H9 (cell line): ENCODE results near the gene ENOSF1. TPM values are rescaled to one million over a fixed set of nuclear protein-coding genes. Genes with fewer than 3 reads are reported as not detected.

ENCODE experiments used
- DNase-seq: peaks from one replicate; pipeline ENCODE4 v3.0.0-alpha.2; 2017
- H2AFZ ChIP-seq: one replicate; pipeline ENCODE4 v1.6.1; 2013; ENCODE audit warnings: mild to moderate bottlenecking, low read length, control low read depth, moderate library complexity
- H2AK5ac ChIP-seq: 2 replicates; pipeline ENCODE4 v1.6.1; 2013; ENCODE audit warnings: low read length, control low read depth, mixed read lengths; ENCODE audit not compliant: insufficient read length
- H2BK120ac ChIP-seq: one replicate; pipeline ENCODE4 v1.6.1; 2013; ENCODE audit warnings: low read depth, mild to moderate bottlenecking, low read length, control low read depth, inconsistent platforms; ENCODE audit not compliant: poor library complexity, severe bottlenecking
- H2BK12ac ChIP-seq: 2 replicates; pipeline ENCODE4 v1.6.1; 2013; ENCODE audit warnings: low read length, control low read depth, mixed read lengths, low read depth; ENCODE audit not compliant: insufficient read length
- H2BK15ac ChIP-seq: 2 replicates; pipeline ENCODE4 v1.6.1; 2013; ENCODE audit warnings: low read depth, low read length, control low read depth
- H2BK20ac ChIP-seq: one replicate; pipeline ENCODE4 v1.6.1; 2013; ENCODE audit warnings: low read depth, mild to moderate bottlenecking, low read length, control low read depth, inconsistent platforms; ENCODE audit not compliant: poor library complexity, severe bottlenecking
- H2BK5ac ChIP-seq: 2 replicates; pipeline ENCODE4 v1.6.1; 2013; ENCODE audit warnings: low read length, control low read depth, mixed read lengths; ENCODE audit not compliant: insufficient read length
- H3K14ac ChIP-seq: 2 replicates; pipeline ENCODE4 v1.6.1; 2013; ENCODE audit warnings: low read length, control low read depth; ENCODE audit not compliant: insufficient read depth
- H3K18ac ChIP-seq: 2 replicates; pipeline ENCODE4 v1.6.1; 2013; ENCODE audit warnings: low read depth, mild to moderate bottlenecking, mixed read lengths, low read length, control low read depth; ENCODE audit not compliant: insufficient read length
- H3K23ac ChIP-seq: 2 replicates; pipeline ENCODE4 v1.6.1; 2013; ENCODE audit warnings: low read length, control low read depth, mixed read lengths, low read depth; ENCODE audit not compliant: insufficient read length
- H3K23me2 ChIP-seq: 2 replicates; pipeline ENCODE4 v1.6.1; 2013; ENCODE audit warnings: low read depth, mild to moderate bottlenecking, mixed read lengths, low read length, control low read depth; ENCODE audit not compliant: insufficient read length, poor library complexity, severe bottlenecking
- H3K27ac ChIP-seq: 2 replicates; pipeline ENCODE4 v1.5.1; 2013; ENCODE audit warnings: low read length, control low read depth, mixed read lengths, low read depth; ENCODE audit not compliant: insufficient read length
- H3K27me3 ChIP-seq: 2 replicates; pipeline ENCODE4 v1.6.1; 2013; ENCODE audit warnings: low read length, control low read depth, inconsistent platforms; ENCODE audit not compliant: insufficient read depth
- H3K4ac ChIP-seq: 2 replicates; pipeline ENCODE4 v1.6.1; 2013; ENCODE audit warnings: low read depth, mild to moderate bottlenecking, control low read depth, inconsistent platforms, low read length, moderate library complexity
- H3K4me1 ChIP-seq: 2 replicates; pipeline ENCODE4 v1.6.1; 2013; ENCODE audit warnings: low read length, control low read depth, inconsistent platforms; ENCODE audit not compliant: insufficient read depth
- H3K4me2 ChIP-seq: 2 replicates; pipeline ENCODE4 v1.6.1; 2013; ENCODE audit warnings: low read length, control low read depth, mixed read lengths; ENCODE audit not compliant: insufficient read length, insufficient read depth
- H3K56ac ChIP-seq: 2 replicates; pipeline ENCODE4 v1.6.1; 2013; ENCODE audit warnings: low read depth, mild to moderate bottlenecking, mixed read lengths, low read length, control low read depth; ENCODE audit not compliant: insufficient read length
- H3K79me1 ChIP-seq: 2 replicates; pipeline ENCODE4 v1.6.1; 2013; ENCODE audit warnings: low read depth, mild to moderate bottlenecking, moderate library complexity, low read length, control low read depth, inconsistent platforms; ENCODE audit not compliant: insufficient read depth, poor library complexity, severe bottlenecking
- H3K79me2 ChIP-seq: 2 replicates; pipeline ENCODE4 v1.6.1; 2013; ENCODE audit warnings: low read length, control low read depth, inconsistent platforms; ENCODE audit not compliant: insufficient read depth
- H3K9ac ChIP-seq: 2 replicates; pipeline ENCODE4 v1.6.1; 2013; ENCODE audit warnings: low read length, control low read depth, mixed read lengths; ENCODE audit not compliant: insufficient read length; ENCODE audit errors: extremely low read depth
- H3K9me3 ChIP-seq: one replicate; pipeline ENCODE4 v1.6.1; 2013; ENCODE audit warnings: low read depth, low read length, inconsistent platforms; ENCODE audit not compliant: control insufficient read depth
- H3T11ph ChIP-seq: one replicate; pipeline ENCODE4 v1.6.1; 2013; ENCODE audit warnings: mild to moderate bottlenecking, low read length, control low read depth, inconsistent platforms
- H4K20me1 ChIP-seq: one replicate; pipeline ENCODE4 v1.6.1; 2013; ENCODE audit not compliant: control insufficient read depth, insufficient read length, insufficient read depth
- H4K5ac ChIP-seq: 2 replicates; pipeline ENCODE4 v1.6.1; 2013; ENCODE audit warnings: low read depth, mild to moderate bottlenecking, mixed read lengths, low read length, control low read depth; ENCODE audit not compliant: insufficient read length
- H4K8ac ChIP-seq: replicated peaks from 2 replicates; pipeline ENCODE4 v1.6.1; 2013; ENCODE audit warnings: low read length, control low read depth, mixed read lengths, low read depth; ENCODE audit not compliant: insufficient read length
- H4K91ac ChIP-seq: 2 replicates; pipeline ENCODE4 v1.6.1; 2013; ENCODE audit warnings: low read depth, mild to moderate bottlenecking, moderate library complexity, mixed read lengths, low read length, control low read depth; ENCODE audit not compliant: insufficient read length
- H3K27ac Mint-ChIP-seq, 3 experiments: 2 replicates in 2 of 3; 3 replicates in 1 of 3; pipeline ENCODE4 v1.8.0; 2020 to 2021; ENCODE audit warnings: mixed read lengths in 3 of 3, mild to moderate bottlenecking in 1 of 3, moderate library complexity in 1 of 3
- H3K27me3 Mint-ChIP-seq: 2 replicates; pipeline ENCODE4 v1.8.0; 2021; ENCODE audit warnings: low read depth, mild to moderate bottlenecking, moderate library complexity, mixed read lengths
- H3K36me3 Mint-ChIP-seq, 3 experiments: 2 replicates in 2 of 3; 3 replicates in 1 of 3; pipeline ENCODE4 v1.8.0; 2020 to 2021; ENCODE audit warnings: low read depth in 3 of 3, mixed read lengths in 3 of 3; ENCODE audit not compliant: insufficient read depth in 1 of 3
- H3K4me1 Mint-ChIP-seq, 2 experiments: 2 replicates each; pipeline ENCODE4 v1.8.0; 2020; ENCODE audit warnings: mixed read lengths in 2 of 2
- H3K4me3 Mint-ChIP-seq, 2 experiments: 2 replicates in 1 of 2; 3 replicates in 1 of 2; pipeline ENCODE4 v1.8.0; 2020 to 2021; ENCODE audit warnings: mild to moderate bottlenecking in 2 of 2, mixed read lengths in 2 of 2, moderate library complexity in 1 of 2
- H3K9me3 Mint-ChIP-seq, 2 experiments: 2 replicates in 1 of 2; 3 replicates in 1 of 2; pipeline ENCODE4 v1.8.0; 2020; ENCODE audit warnings: mild to moderate bottlenecking in 2 of 2, mixed read lengths in 2 of 2, moderate library complexity in 1 of 2
- CTCF ChIP-seq: fragments of 200-600 bp; sonication (generic); conservative IDR thresholded peaks from 3 replicates; pipeline ENCODE4 v1.8.0; 2021; ENCODE audit warnings: antibody characterized with exemption, mild to moderate bottlenecking
- WGBS: extraction: QIAGEN DNeasy Blood & Tissue Kit; methylation state at CpG from one replicate; pipeline ENCODE4 v1.1.7; 2013; ENCODE audit warnings: missing lambda C conversion rate, low lambda C conversion rate, mixed read lengths; ENCODE audit not compliant: insufficient read length; ENCODE audit errors: extremely low coverage; 5-methylcytosine and 5-hydroxymethylcytosine counted together
- total RNA-seq: library from RNA; stranded (reverse); gene quantifications from 2 replicates; pipeline ENCODE4 v1.2.1, GENCODE V29; 2021

ENOSF1 gene
- total RNA-seq, 1 experiment from 2014 or later = 40.3 TPM

- Histone ChIP-seq H3K27ac (no peak overlapping the region), H3K4me1 (peaks cover 6% of the 10 kb centered on the region; the same call in 1 of the 2 replicates), H4K5ac (no peak overlapping the region), H3K56ac (no peak overlapping the region), H2AK5ac (no peak overlapping the region), H2BK5ac (no peak overlapping the region), H2AFZ (no peak overlapping the region), H3K9me3 (no peaks in the 10 kb centered on the region), H3K4ac (no peak overlapping the region), H2BK20ac (no peak overlapping the region), H3K23ac (no peak overlapping the region), H4K8ac (no peak overlapping the region), H4K20me1 (no peaks in the 10 kb centered on the region), H3K9ac (no peak overlapping the region), H3T11ph (no peak overlapping the region), H2BK12ac (no peak overlapping the region), H3K4me2 (no peak overlapping the region), H2BK120ac (no peak overlapping the region), H3K79me2 (no peaks in the 10 kb centered on the region), H3K79me1 (no peaks in the 10 kb centered on the region), H2BK15ac (no peak overlapping the region), H3K27me3 (no peaks in the 10 kb centered on the region), H3K14ac (no peak overlapping the region), H4K91ac (no peak overlapping the region), H3K18ac (no peak overlapping the region), H3K23me2 (no peaks in the 10 kb centered on the region)
- Mint-ChIP-seq H3K27me3 (peaks cover 16% of the 10 kb centered on the region), H3K27ac (peak overlapping the region in 2 of 3 experiments; percentile 65 to 92; a peak in 2 of 7 replicates), H3K4me1 (peaks cover 31 to 33% of the 10 kb centered on the region in 2 experiments), H3K9me3 (no peaks in the 10 kb centered on the region), H3K4me3 (peak overlapping the region in 1 of 2 experiments; percentile 65; a peak in 1 of 5 replicates), H3K36me3 (peaks cover 10 to 44% (median 36%) of the 10 kb centered on the region in 3 experiments)
- WGBS = no CpG with 5 or more reads among the region's 3 CpGs
- TF ChIP-seq CTCF = no peak
- DNase-seq = no peak
Measured at GRCh38 chr18:685438-685837, 27.0 kb downstream of the ENOSF1 start.
